Tibial nerve (tissue), 4 donors: ENCODE results near the gene RPEL1.

ENCODE experiments used
- EP300 ChIP-seq, 2 donors: sonication (generic); formaldehyde crosslinking; IDR thresholded peaks; one replicate each; pipeline ENCODE4 v1.6.1; 2017; ENCODE audit warnings: antibody characterized with exemption in 2 of 2, mild to moderate bottlenecking in 1 of 2
- POLR2A ChIP-seq, 2 donors: fragments of 450-650 bp; IDR thresholded peaks; one replicate each; pipeline ENCODE4 v1.6.1; 2017; ENCODE audit warnings: antibody characterized with exemption in 2 of 2, mild to moderate bottlenecking in 2 of 2, moderate library complexity in 2 of 2
- TF ChIP-seq, protein P1 (sequence below), 5 experiments: fragments of 200-600 bp in 3 of 5; fragments of 450-650 bp in 2 of 5; sonication (generic) in 3 of 5; IDR thresholded peaks; one replicate each; pipeline ENCODE4 v1.5.1; 2016 to 2019; ENCODE audit warnings: antibody characterized with exemption in 5 of 5, mild to moderate bottlenecking in 3 of 5, moderate library complexity in 2 of 5

- TF ChIP-seq, protein P1, sequence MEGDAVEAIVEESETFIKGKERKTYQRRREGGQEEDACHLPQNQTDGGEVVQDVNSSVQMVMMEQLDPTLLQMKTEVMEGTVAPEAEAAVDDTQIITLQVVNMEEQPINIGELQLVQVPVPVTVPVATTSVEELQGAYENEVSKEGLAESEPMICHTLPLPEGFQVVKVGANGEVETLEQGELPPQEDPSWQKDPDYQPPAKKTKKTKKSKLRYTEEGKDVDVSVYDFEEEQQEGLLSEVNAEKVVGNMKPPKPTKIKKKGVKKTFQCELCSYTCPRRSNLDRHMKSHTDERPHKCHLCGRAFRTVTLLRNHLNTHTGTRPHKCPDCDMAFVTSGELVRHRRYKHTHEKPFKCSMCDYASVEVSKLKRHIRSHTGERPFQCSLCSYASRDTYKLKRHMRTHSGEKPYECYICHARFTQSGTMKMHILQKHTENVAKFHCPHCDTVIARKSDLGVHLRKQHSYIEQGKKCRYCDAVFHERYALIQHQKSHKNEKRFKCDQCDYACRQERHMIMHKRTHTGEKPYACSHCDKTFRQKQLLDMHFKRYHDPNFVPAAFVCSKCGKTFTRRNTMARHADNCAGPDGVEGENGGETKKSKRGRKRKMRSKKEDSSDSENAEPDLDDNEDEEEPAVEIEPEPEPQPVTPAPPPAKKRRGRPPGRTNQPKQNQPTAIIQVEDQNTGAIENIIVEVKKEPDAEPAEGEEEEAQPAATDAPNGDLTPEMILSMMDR (IDR thresholded peaks at IDR 0.05): no peak
- TF ChIP-seq POLR2A (IDR thresholded peaks at IDR 0.05) (no peak), EP300 (IDR thresholded peaks at IDR 0.05) (no peak)
Observed at GRCh38 chr10:103224133-103224532, 21.6 kb upstream of the RPEL1 start.
